Lower leg skin (tissue), 3 donors: ENCODE results near the gene TRIM13.
"Not testable (repeated sequence)": the region's sequence is repeated elsewhere in the genome, so short reads cannot be mapped to it uniquely, and the experiment has no call there.

Source experiments
- POLR2A ChIP-seq, 2 donors: fragments of 450-650 bp; IDR thresholded peaks; one replicate each; pipeline ENCODE4 v1.6.1; 2016 to 2017; ENCODE audit warnings: antibody characterized with exemption in 2 of 2, mild to moderate bottlenecking in 1 of 2, moderate library complexity in 1 of 2
- TF ChIP-seq, protein P1 (sequence below), 3 donors: fragments of 450-650 bp; IDR thresholded peaks; one replicate each; pipeline ENCODE4 v1.5.1; 2016; ENCODE audit warnings: antibody characterized with exemption in 3 of 3, mild to moderate bottlenecking in 3 of 3, moderate library complexity in 2 of 3

DNA sequence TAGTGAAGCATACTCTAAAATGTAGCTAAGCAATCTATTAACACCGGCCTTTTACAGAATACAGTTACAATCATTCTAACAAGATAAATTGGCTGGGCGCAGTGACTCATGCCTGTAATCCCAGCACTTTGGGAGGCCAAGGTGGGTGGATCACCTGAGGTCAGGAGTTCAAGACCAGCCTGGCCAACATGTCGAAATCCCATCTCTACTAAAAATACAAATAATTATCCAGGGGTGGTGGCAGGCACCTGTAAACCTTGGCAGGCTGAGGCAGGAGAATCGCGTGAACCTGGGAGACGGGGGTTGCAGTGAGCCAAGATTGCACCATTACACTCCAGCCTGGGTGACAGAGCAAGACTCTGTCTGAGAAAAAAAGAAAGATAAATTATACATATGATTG, 6.2 kb upstream of the TRIM13 start:
- TF ChIP-seq, protein P1, sequence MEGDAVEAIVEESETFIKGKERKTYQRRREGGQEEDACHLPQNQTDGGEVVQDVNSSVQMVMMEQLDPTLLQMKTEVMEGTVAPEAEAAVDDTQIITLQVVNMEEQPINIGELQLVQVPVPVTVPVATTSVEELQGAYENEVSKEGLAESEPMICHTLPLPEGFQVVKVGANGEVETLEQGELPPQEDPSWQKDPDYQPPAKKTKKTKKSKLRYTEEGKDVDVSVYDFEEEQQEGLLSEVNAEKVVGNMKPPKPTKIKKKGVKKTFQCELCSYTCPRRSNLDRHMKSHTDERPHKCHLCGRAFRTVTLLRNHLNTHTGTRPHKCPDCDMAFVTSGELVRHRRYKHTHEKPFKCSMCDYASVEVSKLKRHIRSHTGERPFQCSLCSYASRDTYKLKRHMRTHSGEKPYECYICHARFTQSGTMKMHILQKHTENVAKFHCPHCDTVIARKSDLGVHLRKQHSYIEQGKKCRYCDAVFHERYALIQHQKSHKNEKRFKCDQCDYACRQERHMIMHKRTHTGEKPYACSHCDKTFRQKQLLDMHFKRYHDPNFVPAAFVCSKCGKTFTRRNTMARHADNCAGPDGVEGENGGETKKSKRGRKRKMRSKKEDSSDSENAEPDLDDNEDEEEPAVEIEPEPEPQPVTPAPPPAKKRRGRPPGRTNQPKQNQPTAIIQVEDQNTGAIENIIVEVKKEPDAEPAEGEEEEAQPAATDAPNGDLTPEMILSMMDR (IDR thresholded peaks at IDR 0.05): not testable (repeated sequence)
- TF ChIP-seq POLR2A (IDR thresholded peaks at IDR 0.05): not testable (repeated sequence)
